GM13976 (cell line): Measurements from ENCODE around the gene MRPL4.
"Not testable (repeated sequence)": the region's sequence is repeated elsewhere in the genome, so short reads cannot be mapped to it uniquely, and the experiment has no call there.

Experiments
- DNase-seq: peaks from one replicate; pipeline ENCODE4 v3.0.0; 2012; ENCODE audit warnings: low spot score
- CTCF ChIP-seq: IDR thresholded peaks from 2 replicates; pipeline ENCODE4 v1.5.1; 2012; ENCODE audit warnings: borderline replicate concordance, mild to moderate bottlenecking; ENCODE audit not compliant: insufficient read depth; ENCODE audit errors: extremely low read depth, missing control alignments, control extremely low read depth
- in situ Hi-C: fragments of 300-500 bp; cut with MboI; formaldehyde crosslinking; loops from one replicate; pipeline ENCODE4 v1.12.0; 2022; ENCODE audit warnings: low sequenced_read_pairs, mixed read lengths, inconsistent platforms; ENCODE audit not compliant: unreplicated experiment

Gene MRPL4

DNA sequence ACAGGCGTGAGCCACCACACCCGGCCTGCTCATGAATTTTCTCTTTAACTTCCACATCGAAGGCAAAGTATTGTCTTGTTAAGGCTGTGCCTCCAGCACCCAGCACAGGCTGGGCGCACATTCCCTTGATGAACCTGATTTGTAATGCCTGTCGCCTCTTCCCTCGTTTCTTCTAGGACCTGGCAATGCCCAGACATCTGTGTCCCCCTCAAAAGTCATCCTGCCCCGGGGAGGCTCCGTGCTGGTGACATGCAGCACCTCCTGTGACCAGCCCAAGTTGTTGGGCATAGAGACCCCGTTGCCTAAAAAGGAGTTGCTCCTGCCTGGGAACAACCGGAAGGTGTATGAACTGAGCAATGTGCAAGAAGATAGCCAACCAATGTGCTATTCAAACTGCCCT is 22.6 kb downstream of the MRPL4 start:
- in situ Hi-C loops, result no loop called here
- TF ChIP-seq CTCF, result no peak
- DNase-seq, result no peak

GRCh38 chr19:10277795-10278589 is 26.0 kb downstream of the MRPL4 start:
- TF ChIP-seq CTCF, result no peak
- no peak for DNase-seq
- in situ Hi-C loops, result no loop called here

DNA sequence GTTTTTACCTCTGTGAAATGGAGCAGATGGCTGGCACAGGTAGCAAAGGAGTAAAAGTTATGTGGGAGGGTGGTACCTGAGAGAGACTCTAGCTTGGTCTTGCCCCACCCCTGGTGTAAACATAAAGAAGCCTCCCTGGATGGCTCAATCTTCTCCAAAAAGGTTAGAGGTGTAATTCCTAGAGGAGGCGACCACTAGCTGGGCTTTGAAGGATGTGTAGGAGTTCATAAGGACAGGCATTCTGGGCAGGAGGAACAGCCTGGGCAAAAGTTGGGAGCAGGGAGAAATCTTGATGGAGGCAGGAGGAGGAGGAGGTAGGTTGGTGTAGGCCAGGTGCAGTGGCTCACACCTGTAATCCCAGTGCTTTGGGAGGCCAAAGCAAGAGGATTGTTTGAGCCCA is 26.9 kb downstream of the MRPL4 start:
- DNase-seq, result no peak
- TF ChIP-seq CTCF, result no peak
- in situ Hi-C loops, result no loop called here

DNA sequence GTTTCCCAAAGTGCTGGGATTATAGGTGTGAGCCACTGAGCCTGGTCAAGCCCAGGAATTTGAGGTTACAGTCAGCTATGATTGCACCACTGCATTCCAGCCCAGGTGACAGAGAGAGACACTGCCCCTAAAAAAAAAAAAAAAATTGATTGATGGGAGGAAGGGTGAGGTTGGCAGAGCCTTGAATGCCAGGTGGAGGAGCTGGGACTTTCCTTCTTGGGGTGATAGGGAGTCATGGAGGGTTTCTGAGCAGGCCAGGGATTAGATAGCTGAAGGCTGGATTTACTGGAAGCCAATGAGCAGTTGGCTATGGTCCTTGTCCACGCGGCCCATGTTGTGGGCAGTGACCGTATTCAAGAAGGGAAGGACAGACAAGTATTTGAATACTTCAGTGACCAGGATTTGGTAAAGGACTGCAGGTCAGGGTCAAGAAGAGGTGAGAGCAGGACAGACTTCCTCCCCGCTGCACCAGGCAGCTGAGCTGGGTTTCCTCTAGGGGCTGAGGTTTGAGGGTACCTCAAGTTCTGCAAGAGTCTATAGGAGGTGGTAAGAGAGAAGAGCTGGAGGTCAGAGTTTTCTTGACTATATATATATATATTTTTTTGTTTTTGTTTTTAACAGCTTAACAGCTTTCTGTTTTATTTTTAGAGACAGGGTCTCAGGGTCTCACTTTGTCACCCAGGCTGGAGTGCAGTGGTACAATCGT is 27.9 kb downstream of the MRPL4 start:
- TF ChIP-seq CTCF, result no peak
- in situ Hi-C loops, result no loop called here
- DNase-seq, result peak; percentile 10

- DNase-seq, in situ Hi-C loops: not testable (repeated sequence)
These were observed 30.0 kb downstream of the MRPL4 start for GRCh38 chr19:10282043-10282442.

- no peak for TF ChIP-seq CTCF
- DNase-seq, result no peak
- in situ Hi-C loops, result no loop called here
These were observed 31.5 kb downstream of the MRPL4 start for GRCh38 chr19:10283301-10284064.
